Endometrial microvascular endothelial cells (primary cell): Measurements from ENCODE around the gene BFSP2. TPM values are rescaled to one million over a fixed set of nuclear protein-coding genes. Genes with fewer than 3 reads are reported as not detected.

Experiments used
- in situ Hi-C: cut with HindIII; loops from 2 replicates; pipeline ENCODE4 v1.10.0; 2017; ENCODE audit warnings: low sequenced_read_pairs, low pct_unique_long_range_greater_than_20kb; ENCODE audit errors: inconsistent ontology term
- total RNA-seq: library from RNA; depleted of rRNA; stranded (reverse); fragments of >200 nt; gene quantifications from one replicate; pipeline ENCODE4 v1.2.3, GENCODE V29; 2015; ENCODE audit errors: inconsistent ontology term

BFSP2 gene
- total RNA-seq, 1 donor from 2014 or later, result not detected

- in situ Hi-C loops, result no loop called here
These were observed 48.1 kb downstream of the BFSP2 start for GRCh38 chr3:133447750-133448477.

DNA sequence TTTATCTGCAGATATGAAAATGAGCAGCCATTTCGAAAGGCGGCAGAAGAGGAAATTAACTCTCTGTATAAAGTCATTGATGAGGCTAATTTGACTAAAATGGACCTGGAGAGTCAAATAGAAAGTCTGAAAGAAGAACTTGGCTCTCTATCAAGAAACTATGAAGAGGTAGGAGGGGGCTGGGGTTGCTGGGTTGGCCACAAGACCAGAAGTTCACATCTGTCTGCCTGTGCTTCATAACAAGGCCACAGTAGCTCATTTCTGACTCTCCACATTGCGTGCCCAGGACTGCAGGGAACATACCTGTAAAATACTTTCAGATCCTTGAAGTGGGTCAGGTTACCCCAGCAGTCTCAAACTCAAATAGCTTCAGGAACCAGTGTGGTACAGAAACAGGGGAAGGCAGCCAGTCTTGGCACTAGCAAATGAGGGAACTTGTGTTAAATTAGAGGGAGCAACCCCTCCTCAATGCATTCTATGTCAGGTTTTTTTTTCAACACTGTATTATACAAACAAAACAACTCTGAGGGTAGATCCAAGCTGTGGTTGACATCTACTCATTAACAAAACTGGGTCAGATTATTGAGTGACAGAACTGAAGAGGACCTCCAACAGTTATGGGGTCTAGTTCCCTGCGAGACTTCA lies 48.7 kb downstream of the BFSP2 start:
- in situ Hi-C loops, result no loop called here

GRCh38 chr3:133451309-133451708 lies 51.5 kb downstream of the BFSP2 start:
- in situ Hi-C loops, result no loop called here

DNA sequence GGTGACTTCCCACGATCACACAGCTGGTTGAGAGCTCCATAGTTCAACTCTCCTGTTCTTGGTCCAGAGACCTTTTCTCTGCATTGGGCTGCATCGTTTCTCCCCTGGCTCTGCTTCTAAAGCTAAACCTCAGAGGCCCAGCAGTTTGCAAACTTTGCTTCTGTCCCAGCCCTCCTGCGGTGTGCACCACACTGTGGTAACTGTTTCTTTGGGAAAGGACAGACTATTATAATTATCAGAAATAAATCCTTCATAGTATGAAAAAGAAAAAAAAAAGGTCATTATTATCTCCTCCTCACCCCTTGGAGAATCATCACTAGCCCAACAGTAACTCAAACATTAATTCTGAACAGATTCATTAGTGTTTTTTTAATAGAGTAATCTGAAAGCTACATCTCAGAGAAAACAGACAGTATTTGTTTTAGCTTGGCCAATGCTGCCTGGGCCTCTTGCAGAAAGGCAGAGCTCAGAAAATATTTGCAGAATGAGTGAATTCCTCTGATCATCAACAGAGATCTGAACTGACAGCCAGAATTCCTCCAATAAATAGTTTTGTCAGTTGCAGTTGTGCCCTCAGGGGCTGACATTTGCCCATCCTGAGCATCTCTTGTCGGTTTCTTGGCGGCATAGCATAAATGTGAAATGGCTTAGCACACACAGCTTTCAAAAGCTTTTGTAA lies 52.9 kb downstream of the BFSP2 start:
- in situ Hi-C loops, result no loop called here

DNA sequence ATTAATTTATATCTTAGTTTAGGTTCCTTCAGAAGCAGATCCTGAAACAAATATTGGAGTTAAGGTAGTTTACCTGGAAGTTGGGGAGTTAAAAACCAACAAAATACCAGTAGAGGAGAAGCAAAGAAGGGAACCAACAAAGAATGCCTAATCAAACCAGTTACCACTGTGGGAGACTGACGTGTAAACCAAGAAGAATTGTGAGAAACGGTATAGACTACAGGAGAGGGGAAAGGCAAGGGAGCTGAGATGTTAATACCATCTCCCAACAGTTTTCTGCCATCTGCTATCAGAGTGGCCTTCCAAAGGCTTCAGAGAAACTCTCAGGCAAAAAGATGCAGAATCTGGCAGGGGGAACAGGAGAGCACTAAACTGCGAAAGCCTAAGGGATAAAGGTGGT lies 53.5 kb downstream of the BFSP2 start:
- in situ Hi-C loops, result no loop called here

DNA sequence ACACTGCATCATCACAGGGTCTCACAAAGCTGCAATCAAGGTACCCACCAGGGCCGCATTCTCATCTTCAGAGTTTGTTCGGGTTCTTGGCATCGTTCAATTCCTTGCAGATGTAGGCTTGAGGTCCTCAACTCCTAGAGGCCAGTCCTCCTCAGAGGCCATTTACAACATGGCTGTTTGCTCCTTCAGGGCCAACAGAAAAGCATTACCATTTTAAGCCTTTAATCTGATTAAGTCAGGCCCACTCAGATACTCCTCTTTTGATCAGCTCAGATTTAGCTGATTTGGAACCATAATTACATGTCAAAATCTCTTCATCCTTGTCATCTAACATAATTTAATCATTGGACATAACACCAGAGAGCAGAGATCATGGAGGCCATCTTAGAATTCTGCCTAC lies 55.4 kb downstream of the BFSP2 start:
- in situ Hi-C loops, result no loop called here

DNA sequence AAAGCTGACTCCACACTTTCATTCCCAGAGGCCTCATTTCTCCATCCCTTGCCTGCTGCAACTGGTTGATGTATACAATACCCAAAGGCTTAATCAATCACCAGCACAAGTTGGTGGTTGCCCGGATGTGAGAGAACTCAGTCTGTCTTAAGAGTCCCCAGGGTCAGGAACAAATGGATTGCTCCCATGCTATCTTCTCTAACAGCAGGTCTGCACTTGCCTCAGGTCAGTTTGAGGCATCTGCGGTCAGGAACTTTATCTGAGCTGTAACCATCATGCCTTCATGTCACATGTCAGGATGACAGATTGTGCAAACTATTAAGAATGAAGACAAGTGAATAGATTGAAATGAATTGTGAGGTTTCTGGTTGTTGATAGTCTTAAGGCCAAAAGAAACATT lies 56.1 kb downstream of the BFSP2 start:
- in situ Hi-C loops, result no loop called here

GRCh38 chr3:133457025-133457424 lies 57.2 kb downstream of the BFSP2 start:
- in situ Hi-C loops, result no loop called here

DNA sequence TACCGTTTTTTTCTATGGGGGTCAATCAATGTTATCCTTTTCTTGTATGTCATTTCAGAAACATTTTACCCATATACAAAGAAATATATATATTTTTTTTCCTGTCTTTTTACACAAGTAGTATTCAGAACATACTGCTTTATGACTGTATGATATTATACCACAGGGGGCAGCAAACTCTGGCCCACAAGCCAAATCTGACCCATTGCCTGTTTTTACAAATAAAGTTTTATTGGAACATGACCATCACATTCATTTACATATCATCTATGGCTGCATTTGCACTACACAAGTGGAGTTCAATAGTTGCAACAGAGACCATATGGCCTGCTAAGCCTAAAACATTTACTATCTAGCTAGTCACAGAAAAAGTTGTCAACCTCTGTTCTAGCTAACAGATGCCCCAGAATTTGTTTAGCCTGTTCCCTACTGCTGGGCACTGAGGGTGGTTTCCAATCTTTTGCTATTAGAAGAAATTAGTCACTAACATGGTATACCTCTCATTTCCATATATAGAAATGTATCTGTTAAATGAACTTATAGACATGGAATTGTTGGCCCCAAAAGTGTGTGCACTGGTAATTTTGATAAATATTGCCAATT lies 57.7 kb downstream of the BFSP2 start:
- in situ Hi-C loops, result no loop called here

DNA sequence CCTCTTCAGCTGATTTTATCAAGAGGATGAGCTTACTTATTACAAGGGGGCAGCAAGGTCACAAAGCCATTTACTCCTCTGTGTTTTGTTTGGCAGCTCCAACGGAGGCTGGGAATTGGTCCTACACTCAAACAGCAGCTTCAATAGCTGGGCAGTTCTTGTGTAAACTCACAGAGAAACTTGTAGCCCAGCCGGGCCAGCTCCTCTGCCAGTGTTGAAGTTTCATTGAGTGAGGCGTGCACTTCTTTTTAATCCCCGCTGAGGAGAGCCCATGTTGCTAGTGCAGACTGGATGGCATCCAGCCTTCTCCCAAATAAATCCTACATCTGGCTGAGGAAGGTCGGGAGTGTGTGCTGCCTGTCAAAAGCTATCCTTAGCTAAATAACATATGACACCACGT lies 59.5 kb downstream of the BFSP2 start:
- in situ Hi-C loops, result no loop called here

GRCh38 chr3:133460809-133461208 lies 61.0 kb downstream of the BFSP2 start:
- in situ Hi-C loops, result no loop called here

DNA sequence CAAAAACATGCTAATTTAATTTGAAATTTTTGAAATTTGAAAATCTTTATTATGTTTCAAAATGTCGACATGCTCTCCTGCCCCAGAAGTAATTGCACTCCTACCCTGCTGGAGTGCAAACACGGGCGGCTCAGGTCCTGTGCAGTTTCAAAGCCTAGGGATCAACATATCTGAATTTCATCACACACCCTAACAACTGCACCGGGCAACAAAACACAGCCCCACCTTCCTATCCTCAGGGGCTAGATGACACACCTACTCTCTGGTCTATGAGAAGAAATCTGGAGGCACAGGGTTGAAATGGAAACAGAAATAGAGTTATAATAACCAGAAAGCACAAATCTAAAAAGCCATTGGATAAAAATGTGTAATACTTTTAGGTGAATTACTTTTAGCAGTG lies 61.4 kb downstream of the BFSP2 start:
- in situ Hi-C loops, result no loop called here

GRCh38 chr3:133463347-133463860 lies 63.5 kb downstream of the BFSP2 start:
- in situ Hi-C loops, result no loop called here

GRCh38 chr3:133464573-133464972 lies 64.7 kb downstream of the BFSP2 start:
- in situ Hi-C loops, result no loop called here

- in situ Hi-C loops, result no loop called here
These were observed 66.9 kb downstream of the BFSP2 start for GRCh38 chr3:133466531-133467386.

- in situ Hi-C loops, result no loop called here
These were observed 67.9 kb downstream of the BFSP2 start for GRCh38 chr3:133467780-133468179.

DNA sequence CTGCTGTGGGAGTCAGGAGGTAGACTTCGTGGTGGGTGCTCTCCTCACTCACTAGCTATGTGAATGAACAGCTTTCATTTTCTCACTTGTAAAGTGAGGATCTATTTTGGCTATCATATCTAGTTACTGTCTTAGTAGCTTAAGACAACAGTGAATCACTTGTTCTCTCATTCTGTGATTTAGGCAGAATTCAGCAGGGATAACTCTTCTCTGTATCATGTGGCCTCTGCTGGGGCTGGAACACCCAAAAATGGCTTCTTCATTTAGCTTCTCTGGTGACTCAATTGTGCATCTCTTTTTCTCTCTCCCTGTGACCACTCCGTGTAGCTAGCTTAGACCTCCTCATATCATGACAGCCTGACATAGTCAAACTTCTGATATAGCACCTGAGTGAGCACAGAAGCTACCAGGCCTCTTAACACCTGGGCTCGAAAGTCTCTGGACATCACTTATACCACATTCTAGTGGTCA lies 68.4 kb downstream of the BFSP2 start:
- in situ Hi-C loops, result no loop called here

- in situ Hi-C loops, result no loop called here
These were observed 69.4 kb downstream of the BFSP2 start for GRCh38 chr3:133469140-133469731.
